ENCODE measurements around the gene CAPN5. TPM values are rescaled to one million over a fixed set of nuclear protein-coding genes. Genes with fewer than 3 reads are reported as not detected.
"Not testable (repeated sequence)": the region's sequence is repeated elsewhere in the genome, so short reads cannot be mapped to it uniquely, and the experiment has no call there.

CAPN5 gene
- total RNA-seq (1 to 10 TPM; 3.5 to 9.2 (median 8.0) TPM), polyA plus RNA-seq (1 to 10 TPM in 1 of 3 donors, under 1 TPM in 2; 0.80 to 2.4 (median 0.96) TPM)
- long read RNA-seq, donor 1, full-length matches to known transcripts: 2 of 2 reads
- long read RNA-seq, donor 1, partial matches to known transcripts: 0 of 2 reads
- long read RNA-seq, donor 1, other reads (novel, unspliced or antisense): 0 of 2 reads
- long read RNA-seq, donor 2, full-length matches to known transcripts: 3 of 3 reads
- long read RNA-seq, donor 2, partial matches to known transcripts: 0 of 3 reads
- long read RNA-seq, donor 2, other reads (novel, unspliced or antisense): 0 of 3 reads

- intact Hi-C loops (cut with DNase I; ENCODE audit: low total_unique reads): no loop called here
- Histone ChIP-seq H3K4me3 (peak within 1 kb of the TSS; percentile 52 to 95 (median 70)), H3K36me3 (no peaks in the 10 kb centered on the region), H3K4me1 (peaks cover 0 to 37% (median 22%) of the 10 kb centered on the region in 6 donors), H3K27ac (peak within 1 kb of the TSS; percentile 70 to 89 (median 86)), H3K27me3 (replicated peaks in 1 of 7) (no peaks in the 10 kb centered on the region), H3K9me3 (peaks cover 0 to 4% (median 0%) of the 10 kb centered on the region in 8 donors)
- WGBS, 5 donors: 0 to 3% (median 1%) methylated on average over 19 to 69 of the region's 69 CpGs
- no peak for TF ChIP-seq POLR2A (IDR thresholded peaks at IDR 0.05)
- peak; percentile 79 to 87 (median 86) for TF ChIP-seq POLR2AphosphoS5 (IDR thresholded peaks at IDR 0.05)
- peak in 9 of 11 experiments; percentile 21 to 58 (median 42) for TF ChIP-seq CTCF (IDR thresholded peaks at IDR 0.05 in 8 of 11, conservative IDR thresholded peaks at IDR 0.05 in 3 of 11)
- DNase-seq: peak; percentile 95
These were observed at the start of gene CAPN5 for GRCh38 chr11:77066229-77067042. Gene CAPN5 (plus strand): TSS chr11:77066971. CDS start chr11:77084887, 17,916 bp downstream.

- intact Hi-C loops (cut with DNase I; ENCODE audit: low total_unique reads); H3K9me3 ChIP-seq; H3K27me3 ChIP-seq (replicated peaks in 1 of 7); H3K4me1 ChIP-seq; H3K4me3 ChIP-seq; DNase-seq; H3K27ac ChIP-seq: not testable (repeated sequence)
- 62 to 83% (median 80%) methylated on average over 2 of the region's 2 CpGs for WGBS, 5 donors
- peaks cover 0 to 75% (median 14%) of the 10 kb centered on the region in 6 donors for H3K36me3 ChIP-seq
These were observed 48.3 kb upstream of the CAPN5 start for GRCh38 chr11:77018396-77018924.

GRCh38 chr11:77019976-77020595 is 46.7 kb upstream of the CAPN5 start:
- 91 to 98% (median 95%) methylated on average over 2 of the region's 2 CpGs for WGBS, 5 donors
- H3K36me3 ChIP-seq: peaks cover 0 to 78% (median 14%) of the 10 kb centered on the region in 6 donors
- H3K27ac ChIP-seq: no peak overlapping the region
- intact Hi-C loops (cut with DNase I; ENCODE audit: low total_unique reads): no loop called here
- H3K4me3 ChIP-seq: no peak overlapping the region
- DNase-seq: no peak
- no peaks in the 10 kb centered on the region for H3K9me3 ChIP-seq
- no peaks in the 10 kb centered on the region for H3K4me1 ChIP-seq
- TF ChIP-seq POLR2AphosphoS5 (IDR thresholded peaks at IDR 0.05): no peak
- no peak for TF ChIP-seq POLR2A (IDR thresholded peaks at IDR 0.05)
- TF ChIP-seq CTCF (IDR thresholded peaks at IDR 0.05 in 8 of 11, conservative IDR thresholded peaks at IDR 0.05 in 3 of 11): no peak
- H3K27me3 ChIP-seq (replicated peaks in 1 of 7): no peaks in the 10 kb centered on the region

GRCh38 chr11:77020734-77021133 is 46.0 kb upstream of the CAPN5 start:
- WGBS, 5 donors: 92 to 98% (median 96%) methylated on average over 2 of the region's 2 CpGs
- DNase-seq: no peak
- TF ChIP-seq CTCF (IDR thresholded peaks at IDR 0.05 in 8 of 11, conservative IDR thresholded peaks at IDR 0.05 in 3 of 11) (no peak), POLR2AphosphoS5 (IDR thresholded peaks at IDR 0.05) (no peak), POLR2A (IDR thresholded peaks at IDR 0.05) (no peak)
- intact Hi-C loops (cut with DNase I; ENCODE audit: low total_unique reads): no loop called here
- H3K27ac ChIP-seq: no peak overlapping the region
- no peak overlapping the region for H3K4me3 ChIP-seq
- H3K36me3 ChIP-seq: peaks cover 0 to 72% (median 14%) of the 10 kb centered on the region in 6 donors
- H3K27me3 ChIP-seq (replicated peaks in 1 of 7): no peaks in the 10 kb centered on the region
- no peaks in the 10 kb centered on the region for H3K4me1 ChIP-seq
- H3K9me3 ChIP-seq: no peaks in the 10 kb centered on the region
